GM21619 (cell line): ENCODE measurements around the gene BRMS1.

Experiments
- ATAC-seq: cut with Tn5 transposase; IDR thresholded peaks from one replicate; pipeline ENCODE4 v1.9.1; 2021; ENCODE audit not compliant: unreplicated experiment

BRMS1 gene

GRCh38 chr11:66338276-66339161, 6.4 kb downstream of the BRMS1 start:
- no peak for ATAC-seq

DNA sequence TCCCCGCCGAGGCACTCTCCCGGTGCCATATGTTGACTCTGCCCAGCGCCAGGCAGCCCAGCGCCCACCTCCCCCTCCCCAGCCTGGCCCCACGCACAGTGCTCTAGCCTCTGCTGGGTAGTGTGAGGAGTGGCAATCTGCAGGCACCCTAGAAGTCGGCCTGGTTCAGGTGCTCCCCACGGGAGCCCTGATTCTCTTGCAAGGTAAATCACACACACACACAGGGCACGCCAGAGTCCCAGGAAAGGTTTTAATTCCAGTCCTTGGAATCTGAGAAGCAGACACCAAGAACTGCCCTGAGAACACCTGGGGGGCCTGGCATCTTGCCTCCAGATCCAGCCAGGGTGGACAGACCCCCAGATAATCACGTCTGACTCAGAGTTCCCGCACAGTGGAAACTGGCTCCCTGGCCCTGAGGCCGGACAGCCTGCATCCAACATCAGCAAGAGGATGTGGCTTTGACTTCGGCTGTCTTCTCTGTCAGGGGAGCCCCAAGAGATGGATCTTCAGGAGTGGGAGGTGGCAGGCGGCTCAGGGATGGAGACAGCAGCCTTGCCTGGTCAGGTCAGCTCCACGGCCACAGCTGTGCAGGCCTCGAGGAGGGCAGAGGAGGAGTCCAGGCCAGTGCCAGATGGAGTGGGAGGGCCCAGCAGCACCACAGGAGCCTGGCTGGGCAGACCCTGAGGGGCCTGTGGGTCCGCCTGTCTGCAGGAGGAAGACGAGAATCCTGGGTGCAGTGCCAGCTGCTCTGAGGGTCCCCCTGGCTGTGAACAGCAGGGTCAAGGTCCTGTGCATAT, 7.6 kb downstream of the BRMS1 start:
- ATAC-seq: no peak

DNA sequence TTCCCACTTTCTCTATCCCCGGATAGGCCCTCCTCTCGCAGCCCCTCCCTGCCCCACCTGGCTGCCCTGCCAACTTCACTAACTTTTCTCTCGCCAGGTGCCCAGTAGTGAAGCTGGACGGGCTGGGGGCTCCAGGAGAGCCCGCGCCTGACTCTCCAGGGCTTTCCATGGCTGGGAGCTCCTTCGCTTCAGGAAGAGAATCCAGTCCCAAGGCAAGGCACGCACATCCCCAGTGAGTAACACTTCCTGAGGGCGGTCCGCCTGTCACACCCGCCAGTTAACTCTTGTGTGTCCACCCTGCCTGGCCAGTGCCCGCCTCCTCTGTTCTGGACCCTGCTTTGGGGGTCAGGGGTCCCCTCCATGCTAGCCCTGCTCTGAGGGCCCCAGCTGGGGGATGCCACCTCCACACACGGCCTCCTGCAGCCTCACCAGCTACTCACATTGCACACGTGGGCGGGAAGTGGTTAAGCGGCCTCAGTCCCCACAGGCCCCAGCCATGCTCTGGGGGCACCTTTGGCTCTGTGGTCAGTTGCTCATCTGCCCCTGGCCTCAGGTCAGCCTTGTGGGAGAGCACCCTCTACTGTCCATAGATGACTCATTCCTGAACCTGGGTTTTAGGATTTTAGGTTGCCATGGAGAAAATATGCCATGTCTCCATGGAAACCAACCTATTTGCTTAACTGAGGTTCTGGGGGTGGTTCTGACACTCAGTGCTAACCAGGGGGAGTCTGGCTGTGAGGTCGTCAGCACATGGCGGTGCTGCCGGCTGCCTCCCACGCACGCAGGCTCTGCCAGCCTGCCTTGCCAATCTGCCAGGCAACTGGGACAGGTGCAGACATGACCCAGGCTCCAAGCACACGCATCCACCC, 8.4 kb downstream of the BRMS1 start, which contains the start of gene RIN1:
Gene RIN1 (minus strand): TSS at position 201 of the 869 bp plus-strand sequence. CDS start 32 bp downstream, at position 169.
- ATAC-seq: peak; percentile 78

DNA sequence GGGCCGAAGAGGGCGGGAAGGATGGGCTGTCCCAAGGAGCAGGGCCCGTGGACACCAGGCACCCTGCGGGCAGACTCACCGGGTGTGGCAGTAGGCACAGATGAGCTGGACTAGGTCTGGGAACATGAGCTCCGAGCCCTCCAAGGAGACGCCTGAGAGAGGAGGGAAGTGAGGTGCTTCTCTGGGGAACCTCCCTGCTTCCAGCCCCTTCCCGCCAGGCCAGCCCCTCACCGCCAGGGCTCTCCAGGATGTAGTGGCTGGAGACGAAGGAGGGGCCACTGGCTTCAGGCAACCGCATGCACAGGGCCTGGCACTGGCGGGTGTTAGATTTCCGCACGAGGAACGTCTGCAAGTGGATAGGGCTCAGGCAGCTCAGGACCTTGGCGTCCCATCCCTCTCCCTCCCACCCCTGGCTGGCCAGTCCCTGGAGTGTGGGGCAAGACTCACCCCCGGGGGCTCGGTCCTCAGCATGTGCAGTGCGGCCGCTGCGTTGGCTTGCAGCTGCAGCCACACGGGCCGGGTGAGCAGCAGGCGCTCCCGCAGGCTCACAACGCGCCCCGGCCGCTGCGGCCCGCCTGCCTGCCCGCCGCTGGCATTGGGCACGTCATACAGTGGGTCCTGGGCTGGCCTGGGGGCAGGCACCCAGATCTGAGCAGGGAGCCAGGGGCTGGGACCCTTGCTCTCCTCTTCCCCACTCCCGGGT, 9.2 kb downstream of the BRMS1 start:
- ATAC-seq: no peak

DNA sequence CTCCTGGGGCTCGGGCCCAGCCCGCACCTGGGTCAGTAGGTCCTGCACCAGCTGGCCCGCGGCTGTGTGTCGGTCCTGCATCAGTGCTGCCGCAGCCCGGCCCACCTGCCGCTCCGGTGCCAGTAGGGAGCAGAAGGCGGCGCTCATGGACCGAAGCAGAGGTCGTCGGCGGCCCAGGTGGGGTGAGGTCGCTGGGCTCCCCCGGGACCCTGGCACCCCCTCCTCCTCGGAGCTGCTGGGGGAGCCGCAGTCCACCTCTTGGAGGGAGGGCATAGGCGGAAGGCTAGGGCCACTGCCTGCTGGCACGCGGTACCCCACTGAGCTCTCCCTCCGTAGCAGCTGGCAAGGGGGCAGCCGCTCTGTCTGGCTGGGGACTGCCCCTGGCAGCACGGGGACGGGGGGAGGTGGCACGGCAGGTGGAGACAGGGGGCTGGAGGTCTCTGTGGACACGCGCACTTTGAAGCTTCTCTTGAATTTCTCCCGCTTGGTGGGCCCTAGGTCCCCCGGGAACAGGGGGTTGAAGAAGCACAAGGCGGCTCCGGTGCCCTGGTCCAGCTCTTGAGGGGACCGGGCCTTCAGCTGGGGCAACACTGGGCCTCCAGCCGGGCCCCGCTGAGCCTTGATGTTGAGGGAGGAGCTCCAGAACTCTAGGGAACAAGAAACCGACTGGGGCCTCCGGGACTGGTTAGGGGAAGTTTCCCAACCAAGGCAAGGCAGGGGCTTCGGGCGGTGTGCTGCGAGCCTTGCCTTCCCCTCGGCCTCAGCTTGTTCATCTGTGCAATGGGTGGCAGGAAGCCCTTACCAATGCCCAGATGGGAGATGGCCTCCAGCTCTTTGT, 10.1 kb downstream of the BRMS1 start:
- no peak for ATAC-seq

GRCh38 chr11:66333896-66334604, 10.9 kb downstream of the BRMS1 start:
- no peak for ATAC-seq

- ATAC-seq: no peak
Observed at GRCh38 chr11:66333220-66333877, 11.6 kb downstream of the BRMS1 start.

- ATAC-seq: no peak
Observed at GRCh38 chr11:66332371-66333219, 12.3 kb downstream of the BRMS1 start.

DNA sequence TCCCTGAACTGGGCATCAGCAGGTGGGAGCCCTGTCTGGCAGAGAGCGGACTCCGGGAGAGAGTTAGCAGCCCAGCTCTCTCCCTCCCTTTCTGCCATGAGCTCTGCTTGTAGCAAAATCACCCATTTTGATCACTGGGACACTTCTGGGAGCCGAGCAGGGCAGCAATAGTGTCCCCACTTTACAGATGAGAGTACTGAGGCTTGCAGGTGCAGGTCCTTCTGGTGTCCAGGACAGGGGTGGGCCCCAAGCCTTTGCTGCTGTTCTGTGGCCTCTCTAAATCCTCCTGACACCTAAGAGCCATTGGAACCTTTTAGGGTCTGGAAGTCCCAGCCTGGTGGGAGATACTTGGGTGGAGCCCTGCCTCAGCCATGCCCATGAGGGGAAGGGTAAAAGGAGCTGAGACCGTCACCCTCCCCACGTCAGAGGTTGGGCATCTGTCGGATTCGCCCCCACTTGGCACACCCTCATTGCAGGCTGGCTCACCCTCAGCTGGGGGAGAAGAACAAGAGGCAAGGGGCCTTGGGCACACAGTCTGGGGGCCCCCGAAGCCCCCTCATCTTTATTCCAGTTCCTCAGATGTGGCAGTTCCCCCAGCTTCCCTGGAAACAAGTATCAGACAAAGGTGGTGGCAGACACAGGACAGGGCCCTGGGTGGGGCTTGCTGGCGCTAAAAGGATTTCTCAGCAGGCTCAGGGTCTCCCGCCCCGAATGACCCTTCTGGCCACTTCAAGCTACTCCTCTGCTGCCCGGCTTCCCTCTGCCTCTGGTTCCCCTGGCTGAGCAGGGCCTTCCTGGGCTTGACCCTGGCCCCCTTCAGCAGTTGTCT, 13.1 kb downstream of the BRMS1 start:
- no peak for ATAC-seq

DNA sequence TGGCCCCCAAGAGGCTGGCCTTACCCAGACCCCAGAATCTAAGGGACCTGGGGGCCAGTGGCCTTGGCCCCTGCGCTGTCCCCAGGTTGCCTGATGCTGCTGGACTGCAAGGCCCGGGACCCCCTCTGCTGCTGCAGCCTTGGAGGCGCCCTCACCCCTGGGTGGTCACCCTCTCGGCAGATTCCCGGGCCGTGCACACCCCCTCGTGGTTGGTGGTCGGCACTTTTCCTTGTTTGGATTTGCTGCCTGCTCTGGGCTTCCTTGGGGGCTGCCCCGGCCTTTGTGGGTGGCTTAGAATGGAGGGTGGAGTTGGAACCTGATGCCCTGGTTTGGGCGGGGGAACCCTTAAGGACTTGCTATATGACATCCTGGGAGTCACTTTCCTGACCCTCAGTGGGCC, 14.0 kb downstream of the BRMS1 start:
- no peak for ATAC-seq

DNA sequence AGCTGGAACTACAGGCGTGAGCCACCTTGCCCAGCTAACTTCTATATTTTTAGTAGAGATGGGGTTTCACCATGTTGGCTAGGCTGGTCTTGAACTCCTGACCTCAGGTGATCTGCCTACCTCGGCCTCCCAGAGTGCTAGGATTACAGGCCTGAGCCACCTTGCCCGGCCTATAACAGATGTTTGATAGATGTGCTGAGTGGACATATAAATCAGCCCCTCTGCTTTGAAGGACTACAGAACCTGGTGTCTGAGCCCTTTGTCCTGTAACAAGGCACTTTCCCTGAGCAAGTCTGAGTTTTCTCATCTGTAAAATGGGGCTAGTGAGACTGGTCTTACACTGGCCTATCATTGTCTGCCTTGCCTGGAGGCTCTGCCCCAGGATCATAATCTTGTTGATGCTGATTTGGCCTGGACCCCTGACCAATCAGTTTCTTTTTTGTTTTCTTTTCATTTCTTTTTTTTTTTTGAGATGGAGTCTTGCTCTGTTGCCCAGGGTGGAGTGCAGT, 15.7 kb downstream of the BRMS1 start:
- no peak for ATAC-seq

DNA sequence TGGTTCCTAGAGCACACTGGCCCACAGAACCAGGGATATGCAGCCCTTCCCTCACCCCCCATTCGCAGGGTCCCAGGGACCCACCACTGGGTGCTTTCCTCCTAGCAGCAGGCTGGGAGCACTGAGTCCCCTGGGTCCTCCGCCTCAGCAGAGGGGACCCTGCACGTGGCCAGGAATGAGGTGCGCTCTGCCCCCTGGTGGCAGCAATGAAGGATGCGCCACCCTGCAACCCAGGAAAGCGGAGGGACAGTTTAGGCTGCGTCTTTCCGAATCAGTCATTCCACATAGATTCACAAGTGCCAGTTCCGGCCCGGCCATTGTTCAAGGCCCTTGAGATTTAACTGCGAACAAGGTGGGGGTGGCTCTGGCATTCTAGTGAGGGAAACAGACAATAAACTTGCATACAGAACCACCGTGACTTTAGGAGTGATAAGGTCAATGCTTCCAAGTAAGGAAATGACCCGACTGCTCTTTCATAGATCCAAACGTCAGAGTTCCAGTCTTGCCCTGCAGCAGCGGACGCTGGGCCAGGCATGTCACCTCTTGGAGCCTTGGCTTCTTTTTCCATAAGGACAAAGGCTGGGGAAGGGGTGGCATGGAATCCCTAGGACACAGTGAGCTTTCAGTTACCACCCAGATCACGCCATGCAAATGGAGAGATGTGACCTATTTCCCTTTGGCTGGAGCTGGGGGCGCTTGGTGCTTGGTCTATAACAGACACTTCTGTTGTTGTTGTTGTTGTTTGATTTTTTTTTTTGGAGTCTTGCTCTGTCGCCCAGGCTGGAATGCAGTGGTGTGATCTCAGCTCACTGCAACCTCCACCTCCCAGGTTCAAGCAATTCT, 16.4 kb downstream of the BRMS1 start:
- peak; percentile 78 for ATAC-seq

- no peak for ATAC-seq
Observed at GRCh38 chr11:66328031-66328301, 16.9 kb downstream of the BRMS1 start.

GRCh38 chr11:66327171-66328030, 17.5 kb downstream of the BRMS1 start:
- no peak for ATAC-seq
